Central memory CD8-positive, alpha-beta T cell (primary cell): ENCODE measurements around the gene TEKT2.

Experiments used
- ATAC-seq: fragments of 150-1000 bp; cut with Tn5 transposase; replicated peaks from 2 replicates; pipeline ENCODE4 v1.10.0; 2022; ENCODE audit warnings: mild to moderate bottlenecking, moderate FRiP score, moderate number of reproducible peaks; ENCODE audit not compliant: poor library complexity, severe bottlenecking; ENCODE audit errors: extremely low read depth
- DNase-seq, 2 donors: peaks; one replicate each; pipeline ENCODE4 v3.0.0; 2021; ENCODE audit warnings: low spot score in 2 of 2
- H3K27ac Mint-ChIP-seq: one replicate; pipeline ENCODE4 v1.8.0; 2022; ENCODE audit warnings: low read depth, mild to moderate bottlenecking, moderate library complexity, mixed read lengths
- H3K27me3 Mint-ChIP-seq: one replicate; pipeline ENCODE4 v1.8.0; 2022; ENCODE audit warnings: mixed read lengths
- H3K36me3 Mint-ChIP-seq: one replicate; pipeline ENCODE4 v1.8.0; 2022; ENCODE audit warnings: mild to moderate bottlenecking, moderate library complexity, mixed read lengths; ENCODE audit not compliant: insufficient read depth
- H3K4me1 Mint-ChIP-seq: one replicate; pipeline ENCODE4 v1.8.0; 2022; ENCODE audit warnings: mixed read lengths
- H3K4me3 Mint-ChIP-seq: one replicate; pipeline ENCODE4 v1.8.0; 2022; ENCODE audit warnings: mild to moderate bottlenecking, moderate library complexity, mixed read lengths
- H3K9me3 Mint-ChIP-seq: one replicate; pipeline ENCODE4 v1.8.0; 2022; ENCODE audit warnings: mixed read lengths

TEKT2 gene

GRCh38 chr1:36083635-36084496 lies at the start of gene TEKT2:
TSS of gene TEKT2 (plus strand) at chr1:36084094. CDS start at chr1:36084922, 828 bp downstream.
- Mint-ChIP-seq H3K27me3 (peaks cover 36% of the 10 kb centered on the region), H3K4me1 (no peaks in the 10 kb centered on the region), H3K4me3 (no peak within 1 kb of the TSS), H3K27ac (no peak within 1 kb of the TSS), H3K36me3 (peaks cover 4% of the 10 kb centered on the region), H3K9me3 (no peaks in the 10 kb centered on the region)
- DNase-seq (no peak), ATAC-seq (no peak)

- DNase-seq, result no peak
- Mint-ChIP-seq H3K4me3 (no peak overlapping the region), H3K27ac (no peak overlapping the region), H3K27me3 (no peaks in the 10 kb centered on the region), H3K4me1 (no peaks in the 10 kb centered on the region), H3K36me3 (peaks cover 32% of the 10 kb centered on the region), H3K9me3 (no peaks in the 10 kb centered on the region)
- ATAC-seq, result no peak
Observed at GRCh38 chr1:36034692-36035091, 49.2 kb upstream of the TEKT2 start.

GRCh38 chr1:36035154-36035553 lies 48.7 kb upstream of the TEKT2 start:
- Mint-ChIP-seq H3K4me1 (no peaks in the 10 kb centered on the region), H3K36me3 (peaks cover 36% of the 10 kb centered on the region), H3K27me3 (no peaks in the 10 kb centered on the region), H3K9me3 (no peaks in the 10 kb centered on the region), H3K4me3 (no peak overlapping the region), H3K27ac (no peak overlapping the region)
- DNase-seq (no peak), ATAC-seq (no peak)

GRCh38 chr1:36040238-36040637 lies 43.7 kb upstream of the TEKT2 start:
- no peaks in the 10 kb centered on the region for H3K9me3 Mint-ChIP-seq
- ATAC-seq (no peak), DNase-seq (no peak)
- H3K36me3 Mint-ChIP-seq, result peaks cover 40% of the 10 kb centered on the region
- H3K4me1 Mint-ChIP-seq, result no peaks in the 10 kb centered on the region
- H3K27me3 Mint-ChIP-seq, result no peaks in the 10 kb centered on the region
- no peak overlapping the region for H3K4me3 Mint-ChIP-seq
- H3K27ac Mint-ChIP-seq, result no peak overlapping the region

- no peak for ATAC-seq
- Mint-ChIP-seq H3K27ac (no peak overlapping the region), H3K9me3 (no peaks in the 10 kb centered on the region), H3K27me3 (no peaks in the 10 kb centered on the region), H3K36me3 (peaks cover 21% of the 10 kb centered on the region), H3K4me1 (no peaks in the 10 kb centered on the region), H3K4me3 (no peak overlapping the region)
- DNase-seq, result no peak
Observed at GRCh38 chr1:36051821-36052220, 32.1 kb upstream of the TEKT2 start.

GRCh38 chr1:36053978-36054377 lies 29.9 kb upstream of the TEKT2 start:
- Mint-ChIP-seq H3K36me3 (peaks cover 13% of the 10 kb centered on the region), H3K4me1 (no peaks in the 10 kb centered on the region), H3K27ac (no peak overlapping the region), H3K4me3 (no peak overlapping the region), H3K27me3 (no peaks in the 10 kb centered on the region), H3K9me3 (no peaks in the 10 kb centered on the region)
- no peak for ATAC-seq
- DNase-seq, result no peak

- Mint-ChIP-seq H3K27ac (no peak overlapping the region), H3K36me3 (peaks cover 8% of the 10 kb centered on the region), H3K4me3 (no peak overlapping the region), H3K4me1 (no peaks in the 10 kb centered on the region), H3K9me3 (no peaks in the 10 kb centered on the region), H3K27me3 (no peaks in the 10 kb centered on the region)
- no peak for DNase-seq
- no peak for ATAC-seq
Observed at GRCh38 chr1:36055706-36056105, 28.2 kb upstream of the TEKT2 start.

GRCh38 chr1:36062315-36062714 lies 21.6 kb upstream of the TEKT2 start:
- peaks cover 2% of the 10 kb centered on the region for H3K36me3 Mint-ChIP-seq
- H3K4me3 Mint-ChIP-seq, result no peak overlapping the region
- H3K9me3 Mint-ChIP-seq, result no peaks in the 10 kb centered on the region

GRCh38 chr1:36067871-36068270 lies 16.0 kb upstream of the TEKT2 start:
- Mint-ChIP-seq H3K9me3 (no peaks in the 10 kb centered on the region), H3K4me1 (no peaks in the 10 kb centered on the region), H3K36me3 (no peaks in the 10 kb centered on the region), H3K27me3 (no peaks in the 10 kb centered on the region), H3K4me3 (no peak overlapping the region), H3K27ac (no peak overlapping the region)
- no peak for ATAC-seq
- no peak for DNase-seq

More at GRCh38 chr1:36062315-36062714, 21.6 kb upstream of the TEKT2 start:
- no peaks in the 10 kb centered on the region for H3K4me1 Mint-ChIP-seq
- ATAC-seq (no peak), DNase-seq (no peak)
- H3K27me3 Mint-ChIP-seq, result no peaks in the 10 kb centered on the region
- H3K27ac Mint-ChIP-seq, result no peak overlapping the region

- H3K9me3 Mint-ChIP-seq, result no peaks in the 10 kb centered on the region
- H3K27me3 Mint-ChIP-seq, result no peaks in the 10 kb centered on the region
- no peak overlapping the region for H3K27ac Mint-ChIP-seq
- H3K4me3 Mint-ChIP-seq, result no peak overlapping the region
- DNase-seq (no peak), ATAC-seq (no peak)
- H3K4me1 Mint-ChIP-seq, result no peaks in the 10 kb centered on the region
- H3K36me3 Mint-ChIP-seq, result no peaks in the 10 kb centered on the region
Observed at GRCh38 chr1:36068866-36069265, 15.0 kb upstream of the TEKT2 start.

- Mint-ChIP-seq H3K27me3 (no peaks in the 10 kb centered on the region), H3K9me3 (no peaks in the 10 kb centered on the region), H3K27ac (no peak overlapping the region), H3K4me1 (no peaks in the 10 kb centered on the region), H3K36me3 (no peaks in the 10 kb centered on the region), H3K4me3 (no peak overlapping the region)
- ATAC-seq (no peak), DNase-seq (no peak)
Observed at GRCh38 chr1:36070349-36070748, 13.5 kb upstream of the TEKT2 start.

GRCh38 chr1:36076979-36077573 lies 6.8 kb upstream of the TEKT2 start:
- H3K4me1 Mint-ChIP-seq, result no peaks in the 10 kb centered on the region
- no peak overlapping the region for H3K4me3 Mint-ChIP-seq
- no peak overlapping the region for H3K27ac Mint-ChIP-seq
- no peaks in the 10 kb centered on the region for H3K9me3 Mint-ChIP-seq
- ATAC-seq (no peak), DNase-seq (no peak)
- H3K36me3 Mint-ChIP-seq, result peaks cover 1% of the 10 kb centered on the region
- peaks cover 14% of the 10 kb centered on the region for H3K27me3 Mint-ChIP-seq

- H3K27me3 Mint-ChIP-seq, result peaks cover 19% of the 10 kb centered on the region
- no peak overlapping the region for H3K4me3 Mint-ChIP-seq
- H3K9me3 Mint-ChIP-seq, result no peaks in the 10 kb centered on the region
- H3K27ac Mint-ChIP-seq, result no peak overlapping the region
- H3K36me3 Mint-ChIP-seq, result peaks cover 1% of the 10 kb centered on the region
- DNase-seq (no peak), ATAC-seq (no peak)
- H3K4me1 Mint-ChIP-seq, result no peaks in the 10 kb centered on the region
Observed at GRCh38 chr1:36080236-36080635, 3.7 kb upstream of the TEKT2 start.
